ENCODE data around the gene FETUB.
"Not testable (repeated sequence)": the region's sequence is repeated elsewhere in the genome, so short reads cannot be mapped to it uniquely, and the experiment has no call there.

The FETUB gene

DNA sequence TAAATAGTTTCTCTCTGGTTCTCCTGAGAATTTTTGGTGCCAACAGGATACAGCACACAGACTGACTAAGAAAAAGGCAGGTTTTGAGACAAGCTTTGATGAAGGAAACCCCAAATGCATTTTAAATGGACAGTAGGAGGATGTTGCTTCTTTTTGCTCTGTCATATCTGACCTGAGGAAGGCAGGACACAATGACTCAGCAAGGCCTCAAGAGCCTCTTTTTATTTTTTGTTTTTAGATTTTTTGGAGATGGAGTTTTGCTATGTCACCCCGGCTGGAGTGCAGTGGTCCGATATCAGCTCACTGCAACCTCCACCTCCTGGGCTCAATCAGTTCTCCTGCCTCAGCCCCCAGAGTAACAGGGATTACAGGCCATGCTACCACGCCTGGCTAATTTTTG, 60.1 kb downstream of the FETUB start:
- H3K36me3 Mint-ChIP-seq, result no peaks in the 10 kb centered on the region
- no peaks in the 10 kb centered on the region for H3K4me1 Mint-ChIP-seq
- H3K9me3 Mint-ChIP-seq, result no peaks in the 10 kb centered on the region
- peak overlapping the region; percentile 6 for H3K27ac Mint-ChIP-seq
- peaks cover 7% of the 10 kb centered on the region for H3K27me3 Mint-ChIP-seq
- H3K4me3 Mint-ChIP-seq, result no peak overlapping the region

DNA sequence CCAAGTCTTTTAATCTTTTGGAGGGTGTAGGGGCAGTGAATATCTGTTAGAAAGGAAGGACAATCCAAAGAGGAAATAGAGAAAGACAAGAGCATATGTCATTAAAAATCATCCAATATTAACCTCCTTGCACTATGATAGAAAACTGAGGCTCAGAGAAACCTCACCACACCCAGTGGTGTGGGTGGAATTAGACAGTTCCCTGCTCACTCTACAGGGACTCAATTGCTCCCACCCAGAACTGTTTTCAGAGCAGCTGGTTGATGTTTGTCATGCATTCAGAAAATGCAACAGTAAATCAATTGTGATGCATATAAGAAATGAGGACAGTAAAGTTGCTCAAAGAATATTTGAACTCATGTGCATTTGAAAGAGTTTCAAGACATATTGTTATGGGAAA, 62.3 kb downstream of the FETUB start:
- H3K36me3 Mint-ChIP-seq, H3K9me3 Mint-ChIP-seq, H3K27ac Mint-ChIP-seq, H3K4me1 Mint-ChIP-seq, H3K4me3 Mint-ChIP-seq: not testable (repeated sequence)
- peaks cover 12% of the 10 kb centered on the region for H3K27me3 Mint-ChIP-seq
